GM21576 (cell line): ENCODE measurements around the gene DMRTC1.
"Not testable (repeated sequence)": the region's sequence is repeated elsewhere in the genome, so short reads cannot be mapped to it uniquely, and the experiment has no call there.

Experiments
- ATAC-seq: cut with Tn5 transposase; IDR thresholded peaks from one replicate; pipeline ENCODE4 v1.9.1; 2021; ENCODE audit warnings: mild to moderate bottlenecking, moderate library complexity; ENCODE audit not compliant: unreplicated experiment

The DMRTC1 gene

GRCh38 chrX:72943819-72944169, at the start of gene DMRTC1:
Gene DMRTC1, minus strand, starts transcription at chrX:72943837. Its CDS starts 68,143 bp downstream, at chrX:72875694.
- peak; percentile 86 for ATAC-seq

GRCh38 chrX:72980894-72981469, 37.3 kb upstream of the DMRTC1 start:
- ATAC-seq = not testable (repeated sequence)

GRCh38 chrX:72974885-72975284, 31.2 kb upstream of the DMRTC1 start:
- ATAC-seq = not testable (repeated sequence)

GRCh38 chrX:72971859-72972258, 28.2 kb upstream of the DMRTC1 start:
- not testable (repeated sequence) for ATAC-seq

- ATAC-seq = not testable (repeated sequence)
Observed at GRCh38 chrX:72959971-72960370, 16.3 kb upstream of the DMRTC1 start.

- ATAC-seq = peak; percentile 77
Observed at GRCh38 chrX:72943035-72943818, 410 bp downstream of the DMRTC1 start.

- ATAC-seq = not testable (repeated sequence)
Observed at GRCh38 chrX:72942272-72942671, 1.4 kb downstream of the DMRTC1 start.

GRCh38 chrX:72937906-72938305, 5.7 kb downstream of the DMRTC1 start, which contains the start of gene FAM236A:
Gene FAM236A, plus strand, starts transcription at chrX:72938206. Its CDS starts 57 bp downstream, at chrX:72938263.
- ATAC-seq = not testable (repeated sequence)

GRCh38 chrX:72936882-72937455, 6.7 kb downstream of the DMRTC1 start:
- ATAC-seq = not testable (repeated sequence)

- not testable (repeated sequence) for ATAC-seq
Observed at GRCh38 chrX:72936455-72936854, 7.2 kb downstream of the DMRTC1 start.

GRCh38 chrX:72932283-72932682, 11.4 kb downstream of the DMRTC1 start:
- ATAC-seq = not testable (repeated sequence)

GRCh38 chrX:72916096-72916495, 27.5 kb downstream of the DMRTC1 start:
- not testable (repeated sequence) for ATAC-seq

GRCh38 chrX:72912315-72912714, 31.3 kb downstream of the DMRTC1 start, which contains the start of gene FAM236C:
Gene FAM236C, plus strand, starts transcription at chrX:72912615. Its CDS starts 100 bp downstream, at chrX:72912715.
- not testable (repeated sequence) for ATAC-seq

GRCh38 chrX:72889740-72890139, 53.9 kb downstream of the DMRTC1 start:
- not testable (repeated sequence) for ATAC-seq

- not testable (repeated sequence) for ATAC-seq
Observed at GRCh38 chrX:72882898-72883297, 60.7 kb downstream of the DMRTC1 start.

- ATAC-seq = not testable (repeated sequence)
Observed at GRCh38 chrX:72837532-72837931, 106.1 kb downstream of the DMRTC1 start.

GRCh38 chrX:72830701-72831100, 112.9 kb downstream of the DMRTC1 start:
- not testable (repeated sequence) for ATAC-seq
